Neural cell (in vitro differentiated cells): ENCODE results near the gene MAPK8.

Experiments used
- CTCF ChIP-seq: fragments of 450-650 bp; IDR thresholded peaks from 2 replicates; pipeline ENCODE4 v1.5.1; 2014; ENCODE audit warnings: antibody characterized with exemption, mild to moderate bottlenecking, moderate library complexity; ENCODE audit not compliant: poor library complexity, severe bottlenecking
- EP300 ChIP-seq: fragments of 450-650 bp; conservative IDR thresholded peaks from 2 replicates; pipeline ENCODE4 v1.6.1; 2014; ENCODE audit warnings: antibody characterized with exemption, mild to moderate bottlenecking, moderate library complexity; ENCODE audit not compliant: poor library complexity, severe bottlenecking
- EZH2 ChIP-seq: fragments of 200-600, 300-800 bp; shearing (Covaris generic), sonication (generic); IDR thresholded peaks from 2 replicates; pipeline ENCODE4 v1.6.1; 2014; ENCODE audit warnings: antibody characterized with exemption, low read length, borderline replicate concordance, mild to moderate bottlenecking; ENCODE audit not compliant: insufficient read depth, poor library complexity, severe bottlenecking
- MXI1 ChIP-seq: fragments of 450-650 bp; conservative IDR thresholded peaks from 2 replicates; pipeline ENCODE4 v1.6.1; 2014; ENCODE audit warnings: antibody characterized with exemption, mild to moderate bottlenecking; ENCODE audit not compliant: poor library complexity, severe bottlenecking
- POLR2AphosphoS5 ChIP-seq: IDR thresholded peaks from 2 replicates; pipeline ENCODE4 v1.6.1; 2012

DNA sequence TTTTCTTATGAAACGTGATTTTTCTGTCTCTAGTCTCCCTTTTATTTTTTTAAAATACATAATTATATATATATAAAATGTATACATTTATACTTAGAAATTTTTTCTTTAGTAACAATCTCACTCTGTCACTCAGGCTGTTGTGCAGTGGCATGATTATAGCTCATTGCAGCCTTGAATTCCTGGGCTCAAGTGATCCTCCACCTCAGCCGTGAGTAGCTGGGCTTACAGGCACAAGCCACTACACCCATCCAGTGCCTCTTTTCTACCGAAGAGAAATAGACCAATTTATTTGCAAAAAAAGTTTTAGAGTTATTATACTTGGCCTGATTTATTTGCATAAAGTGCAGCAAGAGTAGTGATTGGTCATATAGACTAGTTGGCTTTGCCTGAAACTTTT, 72.2 kb downstream of the MAPK8 start:
- TF ChIP-seq EZH2 (no peak), CTCF (no peak), EP300 (no peak), POLR2AphosphoS5 (no peak), MXI1 (no peak)
